Pancreas (tissue), 10 donors: ENCODE results near the gene PCSK4. TPM values are rescaled to one million over a fixed set of nuclear protein-coding genes. Genes with fewer than 3 reads are reported as not detected.
A peak's percentile ranks its signal among the peaks of the same experiment; 100 is the strongest.
"Not testable (repeated sequence)": the region's sequence is repeated elsewhere in the genome, so short reads cannot be mapped to it uniquely, and the experiment has no call there.

Experiments used
- ATAC-seq, 4 donors: fragments of 200-7000 bp; cut with Tn5 transposase; one replicate each; pipeline versions ENCODE4 v1.8.0 to v1.9.1; 2020; ENCODE audit warnings: mild to moderate bottlenecking in 4 of 4, moderate library complexity in 4 of 4
- DNase-seq, 6 donors: peaks; one replicate each; pipeline ENCODE4 v3.0.0-alpha.2; 2020
- FAIRE-seq: peaks from 2 replicates; lab custom pipeline; 2012; peaks lifted over from hg19 to GRCh38; lab: Jason Lieb, UNC
- H3K27ac ChIP-seq, 4 donors: fragments of 200-600 bp; sonication (generic); 1 replicate in 3 of 4; 2 replicates in 1 of 4; pipeline versions ENCODE4 v1.5.0 to v1.8.0; 2020
- H3K27me3 ChIP-seq, 4 donors: fragments of 200-600 bp; one replicate each; pipeline ENCODE4 v1.8.0; 2021
- H3K36me3 ChIP-seq, 3 donors: fragments of 200-600 bp; sonication (generic) in 1 of 3; one replicate each; pipeline versions ENCODE4 v1.5.0 to v1.8.0; 2020 to 2021
- H3K4me1 ChIP-seq, 3 donors: fragments of 200-600 bp; one replicate each; pipeline ENCODE4 v1.8.0; 2021
- H3K4me3 ChIP-seq, 4 donors: fragments of 200-600 bp; sonication (generic) in 2 of 4; one replicate each; pipeline versions ENCODE4 v1.5.0 to v1.8.0; 2020 to 2021
- H3K9me3 ChIP-seq, 4 donors: fragments of 200-600 bp; one replicate each; pipeline ENCODE4 v1.8.0; 2021
- CTCF ChIP-seq, 4 donors: fragments of 200-600 bp; sonication (generic) in 3 of 4; IDR thresholded peaks; one replicate each; pipeline versions ENCODE4 v1.5.0 to v1.8.0; 2021; ENCODE audit warnings: antibody characterized with exemption in 4 of 4
- WGBS, 2 donors: extraction: QIAGEN DNeasy Blood & Tissue Kit; methylation state at CpG; one replicate each; pipeline ENCODE4 v1.1.7; 2013; 5-methylcytosine and 5-hydroxymethylcytosine counted together
- intact Hi-C, 3 donors: fragments of 100-400 bp; cut with DNase I; formaldehyde crosslinking; loops; one replicate each; pipeline versions ENCODE4 v1.11.1 to v1.14.2; 2022
- polyA plus RNA-seq, 2 donors: library from polyadenylated mRNA; stranded (reverse); fragments of 200-250 nt; gene quantifications; one replicate each; pipeline ENCODE4 v1.2.3, GENCODE V29; 2013
- total RNA-seq, 6 donors: library from RNA; stranded (reverse); fragmentation: NEBNext Ultra II Directional in 4 of 6; extraction: Animal tissue kit (Norgen Biotek cat#: 25700) in 4 of 6; gene quantifications; one replicate each; pipeline versions ENCODE4 v1.2.1 to v1.2.4, GENCODE V29; 2021 to 2023
- donor health status: healthy with polysubstance abuse.
- donor health status: DM: no; HTN: no; CAD: no; lungs with moderate emphysema.
- donor health status: DM: no; HTN: no; CAD: no.
- donor health status: control.
- donor health status: control.
- donor health status: Bipolar disorder and iron deficiency.
- donor health status: DM: yes; HTN: yes; CAD: no.
- donor health status: DM: no; HTN: no; CAD: no.
- donor health status: DM: no; HTN: no; CAD: no.
- donor health status: DM: yes; HTN: yes; CAD: no.

PCSK4 gene
- total and polyA plus RNA-seq, 8 donors: 1.5 to 11.5 (median 2.4) TPM

- FAIRE-seq: no peak
- H3K4me1 ChIP-seq: peaks cover 0 to 19% (median 6%) of the 10 kb centered on the region in 3 donors
- no peaks in the 10 kb centered on the region for H3K27me3 ChIP-seq
- H3K36me3 ChIP-seq: peaks cover 11 to 28% (median 16%) of the 10 kb centered on the region in 3 donors
- intact Hi-C loops: loop anchor here in 1 of 3 donors (10.0 kb wide), 1 partner anchor 74 kb away; the partner anchor contains the start of gene ADAMTSL5
- no peak for TF ChIP-seq CTCF (IDR thresholded peaks at IDR 0.05)
- H3K4me3 ChIP-seq: no peak overlapping the region
- H3K9me3 ChIP-seq: no peaks in the 10 kb centered on the region
- H3K27ac ChIP-seq: no peak overlapping the region
- no peak for ATAC-seq
- 84 to 87% methylated on average over 15 of the region's 15 CpGs for WGBS, 2 donors
- peak in 1 of 6 donors; percentile 30 for DNase-seq
Observed at GRCh38 chr19:1440418-1440801, 49.7 kb downstream of the PCSK4 start.

DNA sequence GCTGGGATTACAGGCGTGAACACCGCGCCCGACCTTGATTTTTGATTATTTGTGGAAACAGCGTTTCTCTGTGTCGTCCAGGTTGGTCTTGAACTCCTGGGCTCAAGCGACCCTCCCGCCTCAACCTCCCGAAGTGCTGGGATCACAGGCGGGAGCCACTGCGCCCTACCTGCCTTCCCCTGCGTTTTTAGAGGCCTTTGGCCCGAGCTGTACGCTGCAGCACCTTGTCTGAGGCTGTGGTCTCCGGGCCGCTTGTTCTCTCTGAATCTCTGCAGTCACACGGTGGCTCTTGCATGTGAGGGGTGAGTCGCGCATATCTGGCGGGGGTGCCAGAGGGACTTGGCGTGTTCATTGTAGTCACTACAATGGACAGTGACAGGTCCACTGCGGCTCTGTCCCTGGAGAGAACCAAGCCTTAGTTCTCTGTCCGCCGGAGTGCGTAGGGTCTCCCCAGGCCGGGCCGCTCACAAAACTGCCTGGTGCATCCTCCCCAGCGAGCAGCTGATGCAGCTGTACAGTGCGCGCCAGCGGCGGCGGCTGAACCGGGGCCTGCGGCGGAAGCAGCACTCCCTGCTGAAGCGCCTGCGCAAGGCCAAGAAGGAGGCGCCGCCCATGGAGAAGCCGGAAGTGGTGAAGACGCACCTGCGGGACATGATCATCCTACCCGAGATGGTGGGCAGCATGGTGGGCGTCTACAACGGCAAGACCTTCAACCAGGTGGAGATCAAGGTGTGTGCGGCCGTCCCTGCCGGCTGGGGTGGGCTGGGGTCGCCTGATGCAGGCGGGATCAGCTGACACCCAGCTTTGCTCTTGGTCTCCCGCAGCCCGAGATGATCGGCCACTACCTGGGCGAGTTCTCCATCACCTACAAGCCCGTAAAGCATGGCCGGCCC is 50.4 kb downstream of the PCSK4 start:
- peak overlapping the region; percentile 77 to 95 (median 80) for H3K4me3 ChIP-seq
- H3K27ac ChIP-seq, FAIRE-seq, H3K27me3 ChIP-seq, ATAC-seq, H3K9me3 ChIP-seq: not testable (repeated sequence)
- intact Hi-C loops: loop anchor here in 1 of 3 donors (10.0 kb wide), 1 partner anchor 75 kb away; the partner anchor contains the start of gene ADAMTSL5
- 72 to 74% methylated on average over 56 to 57 of the region's 57 CpGs for WGBS, 2 donors
- H3K4me1 ChIP-seq: peaks cover 0 to 17% (median 6%) of the 10 kb centered on the region in 3 donors
- H3K36me3 ChIP-seq: peaks cover 11 to 29% (median 16%) of the 10 kb centered on the region in 3 donors
- DNase-seq: peak in 1 of 6 donors; percentile 44

DNA sequence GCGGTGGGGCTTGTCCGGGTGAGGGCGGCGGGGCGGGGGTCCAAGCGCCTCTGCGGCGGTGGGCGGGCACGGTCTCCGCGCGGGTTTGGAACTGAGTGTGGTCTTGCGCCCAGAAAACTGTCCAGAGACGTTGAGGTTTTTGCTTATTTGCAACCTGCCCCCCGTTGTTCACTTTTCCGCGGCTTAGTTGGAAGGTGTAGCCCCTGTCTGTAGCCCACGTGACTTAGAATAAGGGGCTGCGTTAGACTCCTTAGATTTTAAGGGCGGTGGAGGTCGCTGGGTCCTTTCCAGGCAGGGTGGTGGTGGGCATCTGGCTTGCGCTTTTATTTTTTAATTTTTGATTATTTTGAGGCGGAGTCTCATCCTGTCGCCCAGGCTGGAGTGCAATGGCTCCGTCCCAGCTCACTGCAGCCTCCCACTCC is 51.2 kb downstream of the PCSK4 start:
- Histone ChIP-seq H3K27ac (peak overlapping the region in 2 of 4 donors; percentile 87 to 89), H3K4me3 (peak overlapping the region; percentile 77 to 95 (median 80)), H3K9me3 (no peaks in the 10 kb centered on the region), H3K36me3 (peaks cover 11 to 34% (median 16%) of the 10 kb centered on the region in 3 donors), H3K4me1 (peaks cover 0 to 17% (median 6%) of the 10 kb centered on the region in 3 donors), H3K27me3 (no peaks in the 10 kb centered on the region)
- no peak for TF ChIP-seq CTCF (IDR thresholded peaks at IDR 0.05)
- DNase-seq: no peak
- FAIRE-seq: no peak
- ATAC-seq: peak in 1 of 4 donors; percentile 1
- WGBS, 2 donors: 1% methylated on average over 26 of the region's 26 CpGs
- intact Hi-C loops: no loop called here

DNA sequence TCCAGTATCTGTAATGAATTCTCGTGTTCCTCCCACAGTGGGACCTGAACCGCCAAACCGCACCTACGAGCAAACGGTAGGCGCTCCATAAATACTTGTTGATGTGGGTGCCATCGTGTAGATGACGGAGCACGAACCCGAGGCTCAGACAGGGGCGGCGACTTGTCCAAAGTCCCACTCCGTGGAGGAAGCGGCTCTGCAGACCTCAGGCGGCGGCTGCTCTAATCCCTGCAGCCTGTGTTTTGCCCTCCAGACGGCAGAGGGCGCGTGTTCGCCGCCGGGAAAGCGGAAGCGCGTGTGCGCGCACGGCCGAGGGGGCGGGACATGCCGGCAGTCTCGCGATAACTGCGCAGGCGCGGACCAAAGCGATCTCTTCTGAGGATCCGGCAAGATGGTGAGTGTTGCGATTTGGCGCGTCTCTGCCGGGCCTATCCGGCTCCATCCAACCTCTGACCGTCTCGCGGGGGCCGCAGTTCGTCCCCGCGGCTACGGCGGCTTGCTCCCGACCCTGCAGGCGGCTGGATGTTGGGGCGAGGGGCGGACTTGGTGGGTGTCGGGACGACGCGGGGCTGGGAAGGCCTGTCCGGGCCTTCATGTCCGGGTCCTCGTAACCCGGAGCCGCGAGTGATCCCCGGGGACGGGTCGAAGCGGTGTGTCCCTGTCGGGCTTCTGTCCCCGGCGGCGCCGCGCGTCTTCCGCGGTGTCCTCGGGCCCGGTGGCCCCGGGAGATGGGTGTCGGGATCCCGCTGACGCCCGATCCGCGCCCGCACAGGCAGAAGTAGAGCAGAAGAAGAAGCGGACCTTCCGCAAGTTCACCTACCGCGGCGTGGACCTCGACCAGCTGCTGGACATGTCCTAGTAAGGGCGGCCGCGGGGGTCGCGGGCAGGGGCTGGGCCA is 51.9 kb downstream of the PCSK4 start, which contains the start of gene RPS15:
TSS of gene RPS15 (plus strand) at position 362 of the 898 bp plus-strand sequence. CDS start at position 392, 30 bp downstream.
- FAIRE-seq: no peak
- Histone ChIP-seq H3K4me1 (peaks cover 0 to 17% (median 6%) of the 10 kb centered on the region in 3 donors), H3K9me3 (no peaks in the 10 kb centered on the region), H3K27ac (peak within 1 kb of the TSS; percentile 77 to 89 (median 84)), H3K27me3 (no peaks in the 10 kb centered on the region), H3K4me3 (peak within 1 kb of the TSS; percentile 77 to 95 (median 80)), H3K36me3 (peaks cover 11 to 40% (median 16%) of the 10 kb centered on the region in 3 donors)
- intact Hi-C loops: no loop called here
- 1 to 2% methylated on average over 79 to 100 of the region's 100 CpGs for WGBS, 2 donors
- DNase-seq: peak; percentile 93 to 99 (median 96)
- peak; percentile 91 to 97 (median 94) for ATAC-seq
- TF ChIP-seq CTCF (IDR thresholded peaks at IDR 0.05): peak; percentile 77 to 97 (median 92)
